Uterus (tissue), 4 donors: ENCODE results near the gene ACOT7. TPM values are rescaled to one million over a fixed set of nuclear protein-coding genes. Genes with fewer than 3 reads are reported as not detected.
A peak's percentile ranks its signal among the peaks of the same experiment; 100 is the strongest.

Source experiments
- DNase-seq, 2 donors: peaks; one replicate each; pipeline ENCODE4 v3.0.0-alpha.2; 2019 to 2020
- H3K27ac ChIP-seq, 2 donors: fragments of 200-600 bp; sonication (generic); 1 replicate in 1 of 2; 2 replicates in 1 of 2; pipeline ENCODE4 v1.5.1; 2016 to 2018
- H3K27me3 ChIP-seq, 2 donors: fragments of 200-600 bp; sonication (generic); one replicate each; pipeline ENCODE4 v1.5.1; 2018 to 2019; ENCODE audit warnings: control low read depth in 1 of 2
- H3K36me3 ChIP-seq, 2 donors: fragments of 200-600 bp; sonication (generic); one replicate each; pipeline ENCODE4 v1.5.1; 2019; ENCODE audit warnings: control low read depth in 1 of 2
- H3K4me1 ChIP-seq, 2 donors: fragments of 200-600 bp; sonication (generic); one replicate each; pipeline ENCODE4 v1.5.1; 2018 to 2019; ENCODE audit warnings: control low read depth in 1 of 2
- H3K4me3 ChIP-seq, 2 donors: fragments of 200-600 bp; sonication (generic); 1 replicate in 1 of 2; 2 replicates in 1 of 2; pipeline ENCODE4 v1.5.1; 2018 to 2019; ENCODE audit warnings: mild to moderate bottlenecking in 1 of 2
- H3K9me3 ChIP-seq, 2 donors: fragments of 200-600 bp; sonication (generic); one replicate each; pipeline ENCODE4 v1.5.1; 2019; ENCODE audit warnings: control low read depth in 1 of 2
- POLR2A ChIP-seq, 2 donors: fragments of 450-650 bp; IDR thresholded peaks; one replicate each; pipeline ENCODE4 v1.6.1; 2016; ENCODE audit warnings: antibody characterized with exemption in 2 of 2, mild to moderate bottlenecking in 1 of 2, moderate library complexity in 1 of 2
- intact Hi-C: fragments of 100-400 bp; cut with DNase I; formaldehyde crosslinking; loops from one replicate; pipeline ENCODE4 v1.15.1; 2023; ENCODE audit warnings: low total_unique reads
- total RNA-seq, 4 donors: library from RNA; depleted of rRNA in 3 of 4; stranded (reverse); fragments of >200 nt in 3 of 4; gene quantifications; one replicate each; pipeline versions ENCODE4 v1.1.0 to v1.2.4, GENCODE V29; 2014 to 2023
- TF ChIP-seq, protein P1 (sequence below), 4 experiments: fragments of 200-600 bp in 2 of 4; fragments of 450-650 bp in 2 of 4; sonication (generic) in 2 of 4; IDR thresholded peaks; one replicate each; pipeline ENCODE4 v1.5.1; 2016 to 2019; ENCODE audit warnings: antibody characterized with exemption in 4 of 4, mild to moderate bottlenecking in 2 of 4, moderate library complexity in 1 of 4
- donor health status: DM: yes; HTN: yes; CAD: no.

ACOT7 gene
- total RNA-seq, 4 donors from 2014 or later = 7.4 to 27.6 (median 12.4) TPM

DNA sequence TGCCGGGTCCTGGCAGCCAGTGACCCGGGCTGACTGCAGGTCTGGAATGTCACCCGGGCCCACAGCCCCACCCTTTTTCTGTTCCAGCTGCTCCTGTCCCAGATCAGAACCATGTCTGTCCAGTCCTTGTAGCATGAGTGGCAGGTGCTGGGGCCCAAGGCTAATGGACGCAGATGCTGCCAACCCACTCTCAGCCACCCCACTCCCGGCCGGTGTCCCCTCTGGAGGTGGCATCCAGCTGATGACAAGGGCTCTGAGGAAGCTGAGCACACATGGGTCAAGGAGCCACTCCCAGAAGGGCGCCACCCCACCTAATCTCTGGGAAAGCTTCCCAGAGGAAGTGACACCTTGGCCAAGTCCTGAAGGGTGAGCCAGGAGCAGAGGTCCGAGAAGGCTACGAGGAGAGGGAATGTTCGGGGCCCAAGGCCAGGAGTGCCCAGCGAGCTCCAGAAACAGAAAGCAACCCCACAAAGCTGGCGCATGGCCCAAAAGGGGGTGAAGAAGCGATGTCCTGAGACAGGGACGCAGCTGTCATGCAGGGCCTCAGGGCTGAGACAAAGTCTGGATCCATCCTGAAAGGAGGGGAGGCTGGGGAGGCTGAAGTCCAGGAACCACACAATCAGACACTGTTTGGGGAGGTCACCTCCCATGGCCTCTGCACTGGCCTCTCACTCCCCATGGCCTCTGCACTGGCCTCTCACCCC, 39.5 kb downstream of the ACOT7 start:
- H3K4me3 ChIP-seq = no peak overlapping the region
- no peaks in the 10 kb centered on the region for H3K36me3 ChIP-seq
- H3K27ac ChIP-seq = no peak overlapping the region
- peaks cover 0 to 8% of the 10 kb centered on the region in 2 donors for H3K4me1 ChIP-seq
- intact Hi-C loops = no loop called here
- DNase-seq = peak in 1 of 2 donors; percentile 40
- no peak for TF ChIP-seq POLR2A (IDR thresholded peaks at IDR 0.05)
- TF ChIP-seq, protein P1, sequence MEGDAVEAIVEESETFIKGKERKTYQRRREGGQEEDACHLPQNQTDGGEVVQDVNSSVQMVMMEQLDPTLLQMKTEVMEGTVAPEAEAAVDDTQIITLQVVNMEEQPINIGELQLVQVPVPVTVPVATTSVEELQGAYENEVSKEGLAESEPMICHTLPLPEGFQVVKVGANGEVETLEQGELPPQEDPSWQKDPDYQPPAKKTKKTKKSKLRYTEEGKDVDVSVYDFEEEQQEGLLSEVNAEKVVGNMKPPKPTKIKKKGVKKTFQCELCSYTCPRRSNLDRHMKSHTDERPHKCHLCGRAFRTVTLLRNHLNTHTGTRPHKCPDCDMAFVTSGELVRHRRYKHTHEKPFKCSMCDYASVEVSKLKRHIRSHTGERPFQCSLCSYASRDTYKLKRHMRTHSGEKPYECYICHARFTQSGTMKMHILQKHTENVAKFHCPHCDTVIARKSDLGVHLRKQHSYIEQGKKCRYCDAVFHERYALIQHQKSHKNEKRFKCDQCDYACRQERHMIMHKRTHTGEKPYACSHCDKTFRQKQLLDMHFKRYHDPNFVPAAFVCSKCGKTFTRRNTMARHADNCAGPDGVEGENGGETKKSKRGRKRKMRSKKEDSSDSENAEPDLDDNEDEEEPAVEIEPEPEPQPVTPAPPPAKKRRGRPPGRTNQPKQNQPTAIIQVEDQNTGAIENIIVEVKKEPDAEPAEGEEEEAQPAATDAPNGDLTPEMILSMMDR (IDR thresholded peaks at IDR 0.05) = no peak
- no peaks in the 10 kb centered on the region for H3K27me3 ChIP-seq
- no peaks in the 10 kb centered on the region for H3K9me3 ChIP-seq

DNA sequence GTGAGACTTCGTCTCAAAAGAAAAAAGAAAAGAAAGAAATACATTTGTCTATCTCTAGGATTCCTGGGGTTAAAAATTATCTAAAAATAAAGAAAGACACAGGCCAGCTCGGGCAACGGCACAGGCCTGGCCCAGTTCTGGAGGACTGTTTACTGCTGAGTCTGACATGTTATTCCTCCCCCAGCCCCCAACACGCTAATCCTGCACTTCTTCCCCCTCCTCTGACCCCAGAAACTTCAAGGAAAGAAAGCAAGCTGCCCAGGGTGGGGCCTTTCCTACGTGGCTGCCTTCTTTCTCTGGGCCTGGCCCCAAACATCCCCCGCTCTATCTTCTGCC, 40.0 kb downstream of the ACOT7 start:
- Histone ChIP-seq H3K36me3 (no peaks in the 10 kb centered on the region), H3K27ac (no peak overlapping the region), H3K27me3 (no peaks in the 10 kb centered on the region), H3K9me3 (no peaks in the 10 kb centered on the region), H3K4me3 (no peak overlapping the region), H3K4me1 (peaks cover 0 to 3% of the 10 kb centered on the region in 2 donors)
- TF ChIP-seq, protein P1 (IDR thresholded peaks at IDR 0.05) = no peak
- no peak for TF ChIP-seq POLR2A (IDR thresholded peaks at IDR 0.05)
- DNase-seq = no peak
- intact Hi-C loops = no loop called here

DNA sequence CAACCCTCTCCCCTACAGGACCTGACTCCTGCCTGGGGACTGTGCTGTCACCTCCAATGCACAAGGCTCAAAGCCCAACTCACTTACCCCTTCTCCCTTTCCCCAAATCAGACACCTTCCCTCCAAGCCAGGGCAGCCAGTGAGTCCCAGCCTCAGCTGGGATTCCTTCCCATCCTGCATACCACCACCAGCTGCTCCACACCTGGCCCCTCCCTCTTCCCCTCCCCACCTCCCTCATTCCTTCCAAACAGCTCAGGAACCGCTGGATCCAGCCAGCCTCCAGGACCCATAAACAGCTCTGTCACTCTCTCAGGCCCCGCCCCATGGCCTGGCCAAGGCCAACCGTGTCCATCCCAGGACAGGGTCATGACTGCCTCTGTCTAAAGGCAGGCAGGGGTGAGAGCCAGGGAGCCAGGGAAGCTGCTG, 41.4 kb downstream of the ACOT7 start:
- Histone ChIP-seq H3K27ac (no peak overlapping the region), H3K9me3 (no peaks in the 10 kb centered on the region), H3K4me3 (no peak overlapping the region), H3K4me1 (no peaks in the 10 kb centered on the region), H3K27me3 (no peaks in the 10 kb centered on the region), H3K36me3 (no peaks in the 10 kb centered on the region)
- TF ChIP-seq, protein P1 (IDR thresholded peaks at IDR 0.05) = no peak
- no peak for TF ChIP-seq POLR2A (IDR thresholded peaks at IDR 0.05)
- DNase-seq = no peak
- intact Hi-C loops = no loop called here

DNA sequence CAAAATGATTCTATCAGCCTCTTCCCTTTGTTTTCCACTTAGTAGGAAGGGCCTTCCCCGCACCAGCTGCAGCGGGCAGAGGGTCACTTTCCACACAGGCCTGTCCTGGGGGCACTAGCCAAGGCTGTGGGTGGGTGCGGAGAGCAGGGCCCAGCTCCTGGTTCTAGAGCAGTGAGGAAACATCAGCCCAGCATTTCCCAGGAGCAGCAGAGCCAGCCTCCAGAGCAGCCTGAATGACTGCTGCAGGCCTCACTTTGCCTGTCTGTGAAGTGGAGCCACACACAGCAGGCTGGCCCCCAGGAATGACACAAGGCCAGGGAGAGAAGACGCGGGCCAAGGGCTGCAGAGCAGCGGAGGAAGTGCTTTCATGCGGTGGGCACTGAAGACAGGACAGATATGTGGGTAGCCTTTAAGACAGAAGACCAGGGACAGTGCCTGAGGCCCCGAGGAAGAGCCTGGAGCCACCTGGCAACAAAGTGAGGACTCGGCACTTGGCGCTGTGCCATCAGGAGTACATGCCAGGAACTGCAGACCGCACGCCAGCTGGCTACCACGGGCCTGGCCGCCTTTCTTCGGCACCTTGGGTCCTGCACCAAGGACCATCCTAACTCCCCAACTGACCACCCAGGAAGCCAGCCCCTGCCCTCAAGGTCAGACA, 42.0 kb downstream of the ACOT7 start:
- H3K9me3 ChIP-seq = no peaks in the 10 kb centered on the region
- H3K4me1 ChIP-seq = no peaks in the 10 kb centered on the region
- no peaks in the 10 kb centered on the region for H3K36me3 ChIP-seq
- TF ChIP-seq POLR2A (IDR thresholded peaks at IDR 0.05) = no peak
- TF ChIP-seq, protein P1 (IDR thresholded peaks at IDR 0.05) = no peak
- intact Hi-C loops = no loop called here
- H3K27ac ChIP-seq = no peak overlapping the region
- DNase-seq = no peak
- H3K27me3 ChIP-seq = no peaks in the 10 kb centered on the region
- H3K4me3 ChIP-seq = no peak overlapping the region

DNA sequence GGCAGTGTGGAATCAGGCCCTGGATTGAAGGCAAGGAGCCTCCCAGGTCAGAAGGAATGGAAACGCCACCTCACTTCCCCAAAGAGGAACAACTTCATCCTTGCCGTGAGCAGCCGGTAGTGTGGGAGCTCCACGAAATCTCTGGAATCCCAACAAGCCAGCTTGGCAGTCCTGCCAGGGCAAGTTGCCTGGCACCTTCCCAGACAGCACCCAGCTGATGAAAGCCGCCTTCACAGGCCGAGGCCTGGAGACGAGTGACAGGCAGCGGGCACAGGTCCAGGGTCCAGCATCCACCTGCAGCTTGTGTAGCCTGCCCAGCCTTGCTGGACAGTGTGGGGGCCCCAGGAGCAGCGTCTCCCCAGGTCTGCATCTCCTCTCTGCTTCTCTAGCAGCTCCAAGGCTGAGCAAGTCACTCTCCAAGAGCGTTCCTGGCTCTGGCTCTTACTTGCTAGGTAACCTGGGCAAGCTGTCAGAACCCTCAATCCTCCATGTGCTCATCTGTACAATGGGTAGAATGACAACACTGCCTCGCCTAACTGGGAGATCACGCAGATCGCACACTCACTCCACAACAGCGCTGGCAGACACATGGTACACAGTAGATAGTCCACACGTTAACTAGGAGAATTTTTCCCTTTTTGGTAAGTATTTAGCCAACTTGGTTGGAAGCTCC, 43.0 kb downstream of the ACOT7 start:
- H3K4me3 ChIP-seq = no peak overlapping the region

More for the DNA sequence above, 43.0 kb downstream of the ACOT7 start:
- H3K4me1 ChIP-seq = no peaks in the 10 kb centered on the region
- intact Hi-C loops = no loop called here
- no peak for TF ChIP-seq POLR2A (IDR thresholded peaks at IDR 0.05)
- TF ChIP-seq, protein P1 (IDR thresholded peaks at IDR 0.05) = no peak
- no peak overlapping the region for H3K27ac ChIP-seq
- DNase-seq = no peak
- no peaks in the 10 kb centered on the region for H3K36me3 ChIP-seq
- no peaks in the 10 kb centered on the region for H3K27me3 ChIP-seq
- no peaks in the 10 kb centered on the region for H3K9me3 ChIP-seq
